Fibroblast of villous mesenchyme (primary cell): ENCODE measurements around the gene RNF4. TPM values are rescaled to one million over a fixed set of nuclear protein-coding genes. Genes with fewer than 3 reads are reported as not detected.
A peak's percentile ranks its signal among the peaks of the same experiment; 100 is the strongest.
"Not testable (repeated sequence)": the region's sequence is repeated elsewhere in the genome, so short reads cannot be mapped to it uniquely, and the experiment has no call there.

Experiments
- DNase-seq: peaks from one replicate; pipeline ENCODE4 v3.0.0-alpha.2; 2010; ENCODE audit warnings: low read depth
- H3K4me3 ChIP-seq: 2 replicates; pipeline ENCODE4 v1.5.1; 2011; ENCODE audit warnings: low read depth, mild to moderate bottlenecking, low read length
- CTCF ChIP-seq: IDR thresholded peaks from 2 replicates; pipeline ENCODE4 v1.5.1; 2012; ENCODE audit warnings: low read depth, mild to moderate bottlenecking, low read length; ENCODE audit not compliant: insufficient read depth
- total RNA-seq: library from RNA; depleted of rRNA; stranded (reverse); fragments of >200 nt; gene quantifications from 2 replicates; pipeline ENCODE4 v1.2.3, GENCODE V29; 2012

RNF4 gene
- total RNA-seq, 1 donor: 63.9 TPM

DNA sequence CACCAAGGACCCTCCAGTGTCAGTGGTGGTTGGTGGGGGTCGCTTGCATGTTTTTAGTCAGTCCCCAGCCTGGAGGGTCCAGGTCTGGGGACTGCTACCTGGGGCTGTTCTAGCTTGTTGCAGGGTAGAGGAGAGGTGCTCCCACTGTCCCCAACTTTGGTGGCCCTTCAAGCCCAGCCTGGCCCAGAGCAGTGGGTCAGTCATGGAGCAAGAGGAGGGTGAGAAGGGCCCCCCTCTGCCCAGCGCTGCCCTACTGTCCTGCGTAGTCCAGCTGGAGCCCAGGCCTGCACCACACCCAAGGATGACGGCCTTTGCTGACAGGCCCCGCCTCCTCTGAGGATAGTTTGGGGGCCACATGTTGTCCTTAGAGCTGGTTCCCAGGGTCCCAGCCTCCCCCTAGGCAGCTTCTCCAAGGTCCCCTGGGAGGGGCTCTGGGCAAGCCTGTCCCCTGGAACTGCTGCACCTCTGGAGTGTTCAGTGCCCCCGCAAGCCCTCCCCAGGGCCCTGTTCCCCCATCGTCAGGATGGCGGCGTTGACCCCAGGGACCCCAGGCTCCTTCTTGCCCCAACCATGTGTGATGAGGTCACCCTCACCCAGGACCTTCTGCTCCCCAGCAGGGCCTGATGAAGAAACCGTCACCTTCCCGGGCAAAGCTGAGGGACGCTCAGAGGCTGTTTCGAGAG lies 43.4 kb upstream of the RNF4 start:
- TF ChIP-seq CTCF: no peak
- H3K4me3 ChIP-seq: no peak overlapping the region
- no peak for DNase-seq

DNA sequence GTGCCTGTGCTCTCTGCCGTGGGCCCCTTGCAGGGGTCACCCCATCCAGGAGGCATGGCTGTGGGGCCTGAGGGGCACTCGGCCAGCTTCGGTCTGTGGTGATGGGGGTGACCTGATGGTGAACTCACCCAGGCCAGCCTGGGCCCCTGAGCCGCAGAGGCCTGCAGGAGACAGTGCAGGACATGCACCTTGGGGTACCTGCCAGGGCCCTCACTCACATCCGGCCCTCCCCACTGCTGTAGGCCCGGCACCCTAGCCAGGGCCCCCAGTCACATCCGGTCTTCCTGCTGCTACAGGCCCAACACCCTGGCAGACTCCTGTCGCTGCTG lies 42.9 kb upstream of the RNF4 start:
- no peak for TF ChIP-seq CTCF
- DNase-seq: no peak

DNA sequence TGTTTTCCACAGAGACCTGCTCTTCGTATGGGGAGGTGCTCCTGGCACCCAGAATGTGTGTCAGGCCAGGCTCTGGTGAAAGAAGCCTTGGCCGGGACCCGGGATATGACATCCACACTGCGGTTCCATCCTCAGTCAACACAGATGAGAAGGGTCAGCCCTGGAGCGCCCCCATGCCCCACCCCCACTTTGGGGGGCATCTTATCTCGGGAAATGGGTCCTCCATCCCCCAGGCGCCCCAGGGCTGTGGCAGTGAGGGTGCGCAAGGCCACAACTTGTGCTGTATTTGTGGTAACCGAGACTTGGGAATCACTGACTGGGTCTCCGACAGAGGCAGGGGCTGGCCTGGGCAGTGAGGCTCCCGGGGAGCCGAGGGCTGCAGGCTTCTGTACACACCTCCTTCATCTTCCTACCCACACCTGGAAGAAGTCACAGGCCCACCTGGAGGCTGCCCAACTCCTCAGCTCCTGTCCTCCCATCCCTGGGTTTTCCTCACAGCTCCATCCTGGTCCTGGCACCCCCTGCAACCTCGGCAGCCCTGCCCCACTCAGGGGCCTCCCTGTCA lies 42.1 kb upstream of the RNF4 start:
- H3K4me3 ChIP-seq: no peak overlapping the region
- no peak for DNase-seq
- no peak for TF ChIP-seq CTCF

More for the DNA sequence above, 42.9 kb upstream of the RNF4 start:
- no peak overlapping the region for H3K4me3 ChIP-seq

- no peak overlapping the region for H3K4me3 ChIP-seq
- no peak for TF ChIP-seq CTCF
- no peak for DNase-seq
Measured at GRCh38 chr4:2427383-2428334, 41.2 kb upstream of the RNF4 start.

- DNase-seq: no peak
- no peak overlapping the region for H3K4me3 ChIP-seq
- TF ChIP-seq CTCF: no peak
Measured at GRCh38 chr4:2428496-2429213, 40.3 kb upstream of the RNF4 start.

- H3K4me3 ChIP-seq: not testable (repeated sequence)
- peak; percentile 50 for DNase-seq
Measured at GRCh38 chr4:2429945-2430757, 38.8 kb upstream of the RNF4 start.
